GM12801 (cell line): ENCODE results near the gene PPP1CC.

Experiments
- TF ChIP-seq, protein P1 (sequence below): IDR thresholded peaks from one replicate; pipeline ENCODE4 v1.5.1; 2011; ENCODE audit warnings: control low read depth; ENCODE audit not compliant: insufficient read length; ENCODE audit errors: extremely low read depth

PPP1CC gene

DNA sequence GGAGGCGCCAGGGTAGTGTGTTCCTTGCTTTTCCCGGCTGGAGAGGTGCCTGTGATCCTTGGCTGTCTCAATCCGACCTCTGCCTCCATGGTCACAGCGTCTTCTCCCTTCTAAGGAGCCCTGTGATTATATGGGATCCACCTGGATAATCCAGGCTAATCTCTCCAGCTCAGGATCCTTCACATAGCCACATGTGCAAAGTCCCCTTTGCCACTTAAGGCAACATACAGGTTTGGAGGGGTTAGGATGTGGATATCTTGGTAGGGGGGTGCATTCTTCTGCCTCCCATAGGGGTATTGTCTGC, 52.6 kb downstream of the PPP1CC start:
- TF ChIP-seq, protein P1, sequence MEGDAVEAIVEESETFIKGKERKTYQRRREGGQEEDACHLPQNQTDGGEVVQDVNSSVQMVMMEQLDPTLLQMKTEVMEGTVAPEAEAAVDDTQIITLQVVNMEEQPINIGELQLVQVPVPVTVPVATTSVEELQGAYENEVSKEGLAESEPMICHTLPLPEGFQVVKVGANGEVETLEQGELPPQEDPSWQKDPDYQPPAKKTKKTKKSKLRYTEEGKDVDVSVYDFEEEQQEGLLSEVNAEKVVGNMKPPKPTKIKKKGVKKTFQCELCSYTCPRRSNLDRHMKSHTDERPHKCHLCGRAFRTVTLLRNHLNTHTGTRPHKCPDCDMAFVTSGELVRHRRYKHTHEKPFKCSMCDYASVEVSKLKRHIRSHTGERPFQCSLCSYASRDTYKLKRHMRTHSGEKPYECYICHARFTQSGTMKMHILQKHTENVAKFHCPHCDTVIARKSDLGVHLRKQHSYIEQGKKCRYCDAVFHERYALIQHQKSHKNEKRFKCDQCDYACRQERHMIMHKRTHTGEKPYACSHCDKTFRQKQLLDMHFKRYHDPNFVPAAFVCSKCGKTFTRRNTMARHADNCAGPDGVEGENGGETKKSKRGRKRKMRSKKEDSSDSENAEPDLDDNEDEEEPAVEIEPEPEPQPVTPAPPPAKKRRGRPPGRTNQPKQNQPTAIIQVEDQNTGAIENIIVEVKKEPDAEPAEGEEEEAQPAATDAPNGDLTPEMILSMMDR = no peak

DNA sequence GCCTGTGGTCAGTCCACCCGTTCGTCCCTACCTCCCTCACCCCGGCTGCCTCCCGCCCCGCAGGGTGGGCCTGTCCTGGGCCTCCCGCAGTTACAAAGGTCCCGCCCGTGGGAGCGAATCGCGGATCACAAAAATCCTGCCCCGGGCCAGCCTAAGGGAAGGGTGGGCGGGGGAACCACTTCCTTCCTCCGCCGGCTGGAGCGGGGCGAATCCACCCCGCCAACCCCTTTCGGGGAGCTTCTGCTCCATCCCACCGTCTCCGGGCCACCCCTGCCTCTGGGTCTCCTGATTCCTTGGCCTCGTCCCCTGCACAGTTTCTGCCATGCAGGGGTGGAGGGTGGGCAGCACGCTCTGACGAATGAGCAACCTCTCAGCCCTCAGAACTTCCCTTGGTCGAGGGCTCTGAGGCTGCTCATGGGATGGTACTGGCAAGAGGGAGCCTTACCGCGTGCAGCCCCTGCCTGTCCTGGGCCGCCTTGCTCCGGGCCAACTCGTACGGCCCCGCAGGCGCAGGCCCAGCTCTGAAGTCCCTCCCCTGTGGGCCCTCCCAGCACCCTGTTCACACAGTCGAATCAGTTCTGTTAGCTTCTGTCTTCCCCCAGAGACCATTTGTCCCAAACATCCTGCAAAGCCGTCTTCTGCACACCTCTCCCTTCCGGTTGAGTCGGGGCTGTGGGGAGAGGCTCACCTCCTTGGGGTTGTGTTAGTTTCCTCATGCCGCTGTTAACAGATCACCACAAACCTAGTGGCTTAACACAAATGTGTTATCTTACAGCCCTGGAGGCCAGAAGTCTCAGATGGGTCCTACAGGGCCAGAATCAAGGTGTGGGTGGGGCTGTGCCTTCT, 53.2 kb downstream of the PPP1CC start:
- TF ChIP-seq, protein P1 = no peak

DNA sequence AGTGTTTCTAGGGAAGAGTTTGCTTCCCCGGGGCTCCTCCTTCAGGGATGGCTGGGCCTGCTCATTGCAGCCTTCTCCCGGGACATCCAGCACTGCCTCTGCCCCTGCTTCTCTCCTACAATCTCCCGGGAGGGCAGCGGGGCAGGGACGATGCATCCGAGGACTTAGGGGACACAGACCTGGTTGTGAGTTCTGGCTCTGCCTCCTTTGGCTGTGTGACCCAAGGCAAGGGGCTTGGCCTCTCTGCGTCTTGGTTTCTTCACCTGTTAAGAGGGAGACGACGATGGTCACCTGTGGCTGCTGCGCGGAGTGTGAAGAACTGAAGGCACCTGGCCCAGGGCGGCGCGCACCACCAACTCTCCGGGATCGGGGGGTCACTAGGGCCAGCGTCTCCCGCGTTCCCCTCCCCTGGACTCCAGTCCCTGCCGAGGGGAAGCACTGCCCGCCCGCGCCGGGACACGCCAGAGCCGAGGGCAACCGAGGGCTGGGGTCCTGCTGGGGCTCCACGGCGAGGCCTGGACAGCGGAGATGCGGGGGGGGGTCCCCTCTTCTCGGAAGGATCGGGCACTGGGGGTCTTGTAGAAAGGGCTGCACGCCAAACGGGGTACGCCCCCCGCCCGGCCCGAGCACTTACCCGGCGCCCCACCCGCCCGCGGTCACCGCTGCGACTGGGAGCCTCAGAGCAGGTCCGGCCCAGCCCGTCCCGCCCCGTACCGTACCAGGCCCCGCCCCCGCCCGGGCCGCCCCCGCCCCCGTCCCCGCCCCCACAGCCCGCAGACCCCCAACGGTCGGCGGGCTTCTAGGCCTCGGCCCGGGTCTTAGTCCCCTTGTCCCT, 54.0 kb downstream of the PPP1CC start, which contains the start of gene HVCN1:
Gene HVCN1 (minus strand): TSS at position 670 of the 835 bp plus-strand sequence. CDS start 5,870 bp downstream, outside the sequence.
- TF ChIP-seq, protein P1 = no peak

DNA sequence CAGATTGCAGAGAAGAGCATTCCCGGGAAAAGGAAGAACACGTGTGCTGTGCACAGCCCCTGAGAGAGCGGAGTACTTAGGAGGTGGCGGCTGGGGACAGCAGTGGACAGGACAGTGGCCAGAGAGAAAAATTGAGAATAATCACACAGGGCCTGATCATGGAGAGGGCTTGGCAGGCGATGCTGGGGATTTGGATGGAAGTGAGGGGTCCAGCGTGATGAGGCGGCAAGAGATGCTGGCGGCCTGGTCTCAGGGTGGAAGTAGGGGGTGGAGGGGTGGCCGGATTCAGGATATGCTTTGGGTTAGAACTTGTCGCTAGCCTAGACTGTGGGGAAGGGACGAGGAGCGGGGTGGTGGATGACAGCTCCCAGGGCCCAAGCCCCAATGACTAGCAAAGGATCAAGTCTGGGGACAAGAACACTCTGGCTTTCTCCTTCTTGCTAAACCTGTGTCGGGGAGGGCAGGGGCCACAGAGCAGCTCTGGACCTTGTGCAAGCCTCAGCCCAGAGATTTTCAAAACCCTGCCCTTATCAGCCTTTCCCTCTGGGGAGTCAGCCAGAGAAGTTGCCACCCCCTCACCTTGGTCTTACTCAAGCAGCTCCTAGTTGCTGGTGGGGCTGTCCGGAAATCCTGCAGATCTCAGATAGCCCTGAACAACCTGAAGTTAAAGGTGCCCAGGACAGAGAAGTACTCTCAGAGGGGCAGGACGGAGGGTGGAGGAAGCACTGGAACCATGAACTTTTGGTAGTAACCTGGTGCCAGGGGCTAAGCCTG, 55.1 kb downstream of the PPP1CC start:
- TF ChIP-seq, protein P1 = no peak

DNA sequence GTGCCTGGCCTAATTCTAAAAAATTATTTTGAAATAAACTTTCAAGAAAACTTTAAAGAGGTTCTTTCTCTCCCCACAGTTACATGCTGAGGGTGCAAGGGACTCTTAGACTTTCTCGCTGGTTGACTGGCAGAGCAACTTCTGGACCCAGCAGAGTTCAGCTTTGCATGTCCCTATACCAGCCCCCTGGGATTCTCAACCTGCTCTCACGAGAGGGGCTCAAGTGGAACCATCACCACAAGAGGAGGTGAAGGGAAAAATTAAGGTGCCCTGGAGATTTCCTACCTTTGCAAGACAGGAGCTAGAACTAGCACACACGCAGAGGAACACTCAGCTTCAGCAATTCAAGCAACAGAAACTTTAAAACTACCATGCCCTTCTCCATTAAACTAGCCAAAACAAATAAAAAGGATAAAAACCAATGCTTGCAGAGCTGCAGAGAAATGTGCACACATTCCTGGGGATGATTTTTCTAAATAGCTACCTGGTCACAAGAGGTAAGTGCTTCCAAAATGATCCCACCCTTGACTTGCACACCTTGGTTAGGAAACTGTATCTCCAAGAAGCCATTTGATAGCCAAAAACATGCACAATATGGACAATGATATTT, 56.3 kb downstream of the PPP1CC start:
- TF ChIP-seq, protein P1 = no peak

DNA sequence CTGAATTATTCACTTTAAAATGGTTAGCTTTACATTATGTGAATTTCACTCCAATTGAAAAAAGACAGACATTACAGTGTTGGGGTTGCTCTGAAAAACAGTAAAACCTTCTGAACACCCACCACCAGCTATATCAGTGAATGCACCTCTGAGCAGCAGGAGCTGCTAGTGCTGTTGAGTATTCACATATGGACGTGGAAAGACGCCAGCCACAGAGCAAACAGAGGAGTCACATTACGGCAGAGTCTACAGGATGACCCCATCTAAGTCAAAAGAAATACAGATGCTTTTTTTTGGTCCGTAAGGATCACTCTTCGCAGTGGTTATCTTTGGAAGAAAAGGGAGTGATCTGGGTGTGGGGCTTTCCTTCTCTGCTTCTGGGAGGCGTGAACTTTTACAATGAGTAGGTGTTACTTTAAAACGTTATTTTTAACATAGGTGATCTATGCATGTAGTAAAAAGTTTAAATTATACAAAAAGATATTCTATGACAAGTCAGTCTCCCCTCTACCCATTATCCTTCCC, 58.3 kb downstream of the PPP1CC start:
- TF ChIP-seq, protein P1 = no peak
